K562 (cell line): ENCODE data around the gene LAMA5. TPM values are rescaled to one million over a fixed set of nuclear protein-coding genes. Genes with fewer than 3 reads are reported as not detected.

ENCODE experiments used
- BMI1 ChIP-seq: fragments of 150-350 bp; IDR thresholded peaks from 2 replicates; pipeline ENCODE4 v1.6.1; 2014; ENCODE audit warnings: low read length
- CREB3 ChIP-seq: fragments of 450-650 bp; conservative IDR thresholded peaks from 2 replicates; pipeline ENCODE4 v1.6.1; 2016; ENCODE audit warnings: missing genetic modification characterization, low read depth, mild to moderate bottlenecking, missing compliant biosample characterization, moderate library complexity
- GTF2E2 ChIP-seq: fragments of 200-800 bp; sonication (Bioruptor generic); IDR thresholded peaks from 2 replicates; pipeline ENCODE4 v1.6.1; 2016; ENCODE audit warnings: missing genetic modification characterization, missing compliant biosample characterization
- HBP1 ChIP-seq: fragments of 450-650 bp; formaldehyde crosslinking; IDR thresholded peaks from 2 replicates; pipeline ENCODE4 v1.4.0; 2022; ENCODE audit warnings: missing genetic modification characterization
- HMGN3 ChIP-seq: IDR thresholded peaks from 2 replicates; pipeline ENCODE4 v1.6.1; 2011; ENCODE audit warnings: borderline replicate concordance, low read depth, mild to moderate bottlenecking, mixed read lengths, low read length; ENCODE audit not compliant: insufficient read length; ENCODE audit errors: extremely low read depth
- HMGXB4 ChIP-seq: sonication (generic); formaldehyde crosslinking; IDR thresholded peaks from 2 replicates; pipeline ENCODE4 v1.8.1; 2023; ENCODE audit warnings: mild to moderate bottlenecking, missing genetic modification reagents
- KDM2B ChIP-seq: fragments of 250-450 bp; sonication (Bioruptor Pico); IDR thresholded peaks from 2 replicates; pipeline ENCODE4 v1.8.0; 2021; ENCODE audit warnings: mild to moderate bottlenecking, moderate library complexity
- KLF13 ChIP-seq: fragments of 450-650 bp; IDR thresholded peaks from 2 replicates; pipeline ENCODE4 v1.6.1; 2016; ENCODE audit warnings: missing genetic modification characterization, low read depth, mild to moderate bottlenecking, missing compliant biosample characterization, moderate library complexity, borderline replicate concordance
- L3MBTL2 ChIP-seq: fragments of 450-650 bp; IDR thresholded peaks from 2 replicates; pipeline ENCODE4 v1.6.1; 2016; ENCODE audit warnings: mild to moderate bottlenecking, moderate library complexity
- NFIC ChIP-seq: fragments of 450-650 bp; IDR thresholded peaks from 2 replicates; pipeline ENCODE4 v1.6.1; 2017; ENCODE audit warnings: mild to moderate bottlenecking, inconsistent platforms
- PYGO2 ChIP-seq: fragments of 450-650 bp; IDR thresholded peaks from 2 replicates; pipeline ENCODE4 v1.6.1; 2016; ENCODE audit warnings: mild to moderate bottlenecking, missing genetic modification characterization, moderate library complexity, missing compliant biosample characterization
- SNAPC5 ChIP-seq: fragments of 250-450 bp; sonication (Bioruptor Pico); IDR thresholded peaks from 2 replicates; pipeline ENCODE4 v1.8.0; 2021; ENCODE audit warnings: moderate library complexity, mild to moderate bottlenecking, inconsistent platforms
- SOX6 ChIP-seq: fragments of 450-650 bp; IDR thresholded peaks from 2 replicates; pipeline ENCODE4 v1.6.1; 2014; ENCODE audit warnings: mild to moderate bottlenecking
- TGIF2 ChIP-seq: sonication (generic); formaldehyde crosslinking; IDR thresholded peaks from 2 replicates; pipeline ENCODE4 v1.8.1; 2022; ENCODE audit warnings: mild to moderate bottlenecking, missing genetic modification reagents, moderate library complexity
- ZNF655 ChIP-seq: fragments of 250-450 bp; sonication (Bioruptor Pico); IDR thresholded peaks from 2 replicates; pipeline ENCODE4 v1.5.0; 2021
- polyA plus RNA-seq, 8 experiments: library from polyadenylated mRNA; depleted of rRNA in 4 of 8; stranded (reverse) in 5 of 8; unstranded in 3 of 8; fragments of >200 nt; fragmentation: Nextera tagmentation in 2 of 8; fragmentation: Illumina TruSeq in 1 of 8; extraction: Ambion mirVana in 2 of 8; extraction: Trizol in 1 of 8; gene quantifications; 2 replicates each; pipeline versions ENCODE4 v1.2.1 to v1.2.3, GENCODE V29; 2011 to 2014; ENCODE audit warnings: inconsistent platforms in 1 of 8, missing spikeins in 1 of 8
- total RNA-seq, 7 experiments: library from RNA; depleted of rRNA in 6 of 7; stranded (reverse); fragments of >200 nt in 6 of 7; fragmentation: Illumina TruSeq in 2 of 7; extraction: Trizol in 2 of 7; gene quantifications; 2 replicates each; pipeline versions ENCODE4 v1.2.1 to v1.2.3, GENCODE V29; 2011 to 2021; ENCODE audit warnings: low replicate concordance in 1 of 7

Gene LAMA5
- total and polyA plus RNA-seq, 9 of the 15 experiments (the other 6 are each of a cell fraction or from before 2014, with no cell fraction given): 0.31 to 101 (median 7.8) TPM

- no peak for TF ChIP-seq KDM2B (CRISPR knock-in tag)
- no peak for TF ChIP-seq ZNF655 (CRISPR knock-in tag)
- no peak for TF ChIP-seq SNAPC5 (CRISPR knock-in tag)
- peak; percentile 87 for TF ChIP-seq GTF2E2 (tag)
- TF ChIP-seq BMI1: no peak
- TF ChIP-seq KLF13: no peak
- 0 out of 2 replicates have a peak, but pooled peaks have one; percentile 49 for TF ChIP-seq HMGXB4 (CRISPR knock-in tag)
- TF ChIP-seq PYGO2 (tag): no peak
- no peak for TF ChIP-seq CREB3 (tag)
- TF ChIP-seq L3MBTL2: 0 out of 2 replicates have a peak, but pooled peaks have one; percentile 24
- 0 out of 2 replicates have a peak, but pooled peaks have one; percentile 35 for TF ChIP-seq HBP1 (CRISPR knock-in tag)
- no peak for TF ChIP-seq NFIC
- no peak for TF ChIP-seq HMGN3
- TF ChIP-seq TGIF2 (CRISPR knock-in tag): peak; percentile 36; the same call in 1 of the 2 replicates
- no peak for TF ChIP-seq SOX6
Measured at GRCh38 chr20:62386383-62387218, 19.5 kb upstream of the LAMA5 start, which contains the start of gene RPS21 (continued).
